Measurements from ENCODE around the gene BAHD1.

Gene BAHD1

DNA sequence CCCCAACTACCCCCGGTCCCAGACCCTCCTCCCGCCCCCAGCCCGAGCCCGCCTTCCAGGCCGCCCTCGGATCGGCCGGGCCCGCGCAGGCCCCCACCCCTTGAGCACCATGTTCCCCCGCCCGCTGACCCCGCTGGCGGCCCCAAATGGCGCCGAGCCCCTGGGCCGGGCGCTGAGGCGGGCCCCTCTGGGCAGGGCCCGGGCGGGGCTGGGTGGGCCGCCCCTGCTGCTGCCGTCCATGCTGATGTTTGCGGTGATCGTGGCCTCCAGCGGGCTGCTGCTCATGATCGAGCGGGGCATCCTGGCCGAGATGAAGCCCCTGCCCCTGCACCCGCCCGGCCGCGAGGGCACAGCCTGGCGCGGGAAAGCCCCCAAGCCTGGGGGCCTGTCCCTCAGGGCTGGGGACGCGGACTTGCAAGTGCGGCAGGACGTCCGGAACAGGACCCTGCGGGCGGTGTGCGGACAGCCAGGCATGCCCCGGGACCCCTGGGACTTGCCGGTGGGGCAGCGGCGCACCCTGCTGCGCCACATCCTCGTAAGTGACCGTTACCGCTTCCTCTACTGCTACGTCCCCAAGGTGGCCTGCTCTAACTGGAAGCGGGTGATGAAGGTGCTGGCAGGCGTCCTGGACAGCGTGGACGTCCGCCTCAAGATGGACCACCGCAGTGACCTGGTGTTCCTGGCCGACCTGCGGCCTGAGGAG is 30.5 kb downstream of the BAHD1 start:
- TF ChIP-seq POLR2A (IDR thresholded peaks at IDR 0.05; ENCODE audit: low read length) (no peak), GATA1 (IDR thresholded peaks at IDR 0.05; ENCODE audit: low read depth, low read length) (no peak)
- DNase-seq, result peak; percentile 38 to 54

DNA sequence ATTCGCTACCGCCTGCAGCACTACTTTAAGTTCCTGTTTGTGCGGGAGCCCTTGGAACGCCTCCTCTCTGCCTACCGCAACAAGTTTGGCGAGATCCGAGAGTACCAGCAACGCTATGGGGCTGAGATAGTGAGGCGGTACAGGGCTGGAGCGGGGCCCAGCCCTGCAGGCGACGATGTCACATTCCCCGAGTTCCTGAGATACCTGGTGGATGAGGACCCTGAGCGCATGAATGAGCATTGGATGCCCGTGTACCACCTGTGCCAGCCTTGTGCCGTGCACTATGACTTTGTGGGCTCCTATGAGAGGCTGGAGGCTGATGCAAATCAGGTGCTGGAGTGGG is 31.0 kb downstream of the BAHD1 start:
- DNase-seq, result peak; percentile 38 to 54
- TF ChIP-seq POLR2A (IDR thresholded peaks at IDR 0.05; ENCODE audit: low read length), result no peak
- no peak for TF ChIP-seq GATA1 (IDR thresholded peaks at IDR 0.05; ENCODE audit: low read depth, low read length)

DNA sequence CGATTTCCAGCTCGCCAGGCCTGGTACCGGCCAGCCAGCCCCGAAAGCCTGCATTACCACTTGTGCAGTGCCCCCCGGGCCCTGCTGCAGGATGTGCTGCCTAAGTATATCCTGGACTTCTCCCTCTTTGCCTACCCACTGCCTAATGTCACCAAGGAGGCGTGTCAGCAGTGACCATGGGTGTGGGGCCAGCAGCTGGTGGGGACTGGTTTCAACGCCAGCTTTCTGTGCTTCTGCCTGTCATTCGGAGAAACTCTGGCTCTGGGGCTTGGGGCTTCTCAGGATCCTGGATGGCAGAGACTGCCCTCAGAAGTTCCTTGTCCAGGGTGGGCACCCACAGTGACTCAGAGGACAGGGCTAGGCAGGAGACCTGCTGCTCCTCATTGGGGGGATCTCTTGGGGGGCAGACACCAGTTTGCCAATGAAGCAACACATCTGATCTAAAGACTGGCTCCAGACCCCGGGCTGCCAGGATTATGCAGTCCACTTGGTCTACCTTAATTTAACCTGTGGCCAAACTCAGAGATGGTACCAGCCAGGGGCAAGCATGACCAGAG is 31.5 kb downstream of the BAHD1 start:
- no peak for TF ChIP-seq GATA1 (IDR thresholded peaks at IDR 0.05; ENCODE audit: low read depth, low read length)
- no peak for TF ChIP-seq POLR2A (IDR thresholded peaks at IDR 0.05; ENCODE audit: low read length)
- no peak for DNase-seq

DNA sequence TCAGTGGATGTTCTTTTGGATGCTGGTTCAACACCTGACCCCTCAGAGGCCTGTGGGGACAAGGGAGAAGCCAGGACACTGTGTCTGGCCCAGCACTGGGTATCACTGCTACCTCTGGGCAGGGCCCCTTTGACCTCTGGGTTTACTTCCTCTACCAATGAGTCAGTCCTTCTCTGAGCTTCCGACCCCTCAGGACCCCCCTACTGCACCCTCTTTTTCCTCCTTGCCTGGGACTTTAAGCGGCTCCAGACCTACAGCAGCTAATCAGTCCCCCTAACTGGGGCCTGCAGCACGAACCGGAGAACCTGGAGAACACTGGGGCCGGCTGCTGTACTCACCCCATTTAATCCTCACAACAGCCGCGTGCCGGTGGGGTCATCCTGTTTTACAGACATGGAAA is 33.8 kb downstream of the BAHD1 start:
- DNase-seq, result no peak
- TF ChIP-seq POLR2A (IDR thresholded peaks at IDR 0.05; ENCODE audit: low read length), result no peak
- no peak for TF ChIP-seq GATA1 (IDR thresholded peaks at IDR 0.05; ENCODE audit: low read depth, low read length)

DNA sequence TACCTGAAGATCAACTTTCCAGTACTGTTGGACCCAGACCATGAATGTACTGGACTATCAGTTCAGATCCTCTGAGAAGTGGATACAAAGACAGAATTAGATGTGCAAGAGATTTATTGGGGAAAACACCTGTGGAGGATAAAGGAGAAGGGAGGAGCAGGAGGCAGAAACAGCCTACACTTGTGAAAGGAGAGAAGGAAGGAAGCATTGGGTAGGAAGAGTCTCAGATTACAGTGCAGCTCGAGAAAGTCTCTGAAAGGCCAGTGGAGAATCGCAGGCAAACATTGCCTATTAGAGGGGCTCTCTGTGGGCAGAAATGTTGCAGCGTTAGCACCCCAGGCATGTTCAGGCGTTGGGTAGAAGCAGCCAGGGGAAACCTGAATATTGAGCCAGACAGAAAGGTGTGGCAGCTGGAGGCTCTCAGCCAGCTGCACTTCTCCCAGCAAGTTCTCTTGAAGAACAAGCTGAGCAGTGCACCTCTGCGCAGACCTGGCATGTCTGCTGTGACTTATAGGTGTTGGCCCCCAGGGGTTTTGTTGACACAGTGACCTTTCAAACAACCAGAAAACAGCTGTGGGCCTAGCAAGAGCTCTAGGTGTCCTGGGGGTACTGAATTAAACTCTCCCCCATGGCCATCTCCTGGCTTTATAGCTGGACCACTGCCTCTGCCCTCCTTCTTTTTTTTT is 37.0 kb downstream of the BAHD1 start:
- DNase-seq, result no peak
- TF ChIP-seq POLR2A (IDR thresholded peaks at IDR 0.05; ENCODE audit: low read length), result no peak
- no peak for TF ChIP-seq GATA1 (IDR thresholded peaks at IDR 0.05; ENCODE audit: low read depth, low read length)

DNA sequence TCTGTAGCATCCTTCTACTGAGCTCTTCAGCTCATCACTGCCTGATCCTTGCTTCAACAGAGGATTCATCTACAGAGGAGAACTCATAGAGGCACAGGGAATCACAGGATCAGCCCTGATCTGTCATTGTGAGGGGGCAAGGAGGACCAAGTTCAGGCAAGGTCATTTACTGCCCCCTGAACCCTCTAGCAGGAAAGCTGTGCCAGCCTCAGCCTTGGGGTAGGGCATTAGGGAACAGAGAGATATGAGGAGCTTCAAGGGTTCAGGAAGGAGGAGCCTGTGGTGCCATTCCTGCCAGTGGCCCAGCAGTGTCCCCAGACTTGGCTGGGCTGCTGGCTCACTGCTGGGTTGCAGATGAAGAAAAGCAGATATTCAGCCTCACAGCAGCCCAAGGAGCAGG is 38.3 kb downstream of the BAHD1 start:
- DNase-seq, result no peak
- TF ChIP-seq POLR2A (IDR thresholded peaks at IDR 0.05; ENCODE audit: low read length) (no peak), GATA1 (IDR thresholded peaks at IDR 0.05; ENCODE audit: low read depth, low read length) (no peak)

DNA sequence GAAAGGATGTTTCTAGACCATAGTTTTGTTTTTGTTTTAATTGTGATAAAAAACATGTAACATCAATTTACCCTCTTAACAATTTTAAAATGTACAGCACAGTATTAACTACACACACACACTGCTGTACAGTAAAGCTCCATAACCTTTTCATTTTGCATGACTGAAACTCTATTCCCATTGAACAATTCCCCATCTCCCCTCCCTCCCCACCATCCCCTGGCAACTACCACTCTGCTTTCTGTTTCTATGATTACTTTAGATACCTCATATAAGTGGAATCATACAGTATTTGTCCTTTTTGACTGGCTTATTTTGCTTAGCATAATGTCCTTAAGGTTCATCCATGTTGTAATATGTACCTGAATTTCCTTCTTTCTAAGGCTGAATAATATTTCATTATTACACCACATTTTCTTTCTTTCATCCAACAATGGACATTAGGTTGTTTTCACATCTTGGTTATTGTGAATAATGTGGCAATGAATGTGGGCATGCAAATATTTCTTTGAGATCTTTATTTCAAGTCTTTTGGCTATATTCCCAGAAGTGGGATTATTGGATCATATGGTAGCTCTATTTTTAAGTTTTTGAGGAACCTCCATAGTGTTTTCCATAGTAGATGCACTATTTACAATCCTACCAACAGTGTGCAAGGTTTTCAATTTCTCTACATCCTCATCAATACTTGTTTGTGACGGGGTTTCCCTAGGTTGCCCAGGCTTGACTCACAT is 40.8 kb downstream of the BAHD1 start:
- DNase-seq, result no peak
- no peak for TF ChIP-seq GATA1 (IDR thresholded peaks at IDR 0.05; ENCODE audit: low read depth, low read length)

DNA sequence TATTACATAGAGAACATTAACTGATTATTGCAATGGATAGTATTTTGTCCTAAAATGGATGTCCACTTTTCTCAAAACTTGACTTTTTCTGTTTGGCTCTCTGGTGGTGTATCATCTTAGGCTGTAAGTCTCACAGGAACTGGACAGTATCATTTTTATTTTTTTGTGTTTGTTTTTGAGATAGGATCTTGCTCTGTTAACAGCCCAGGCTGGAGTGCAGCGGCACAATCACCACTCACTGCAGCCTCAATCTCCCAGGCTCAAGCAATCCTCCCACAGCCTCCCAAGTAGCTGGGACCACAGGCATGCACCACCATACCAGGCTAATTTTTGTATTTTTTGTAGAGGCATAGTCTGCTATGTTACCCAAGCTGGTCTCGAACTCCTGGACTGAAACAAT is 43.2 kb downstream of the BAHD1 start:
- TF ChIP-seq GATA1 (IDR thresholded peaks at IDR 0.05; ENCODE audit: low read depth, low read length), result no peak
- TF ChIP-seq POLR2A (IDR thresholded peaks at IDR 0.05; ENCODE audit: low read length), result no peak
- no peak for DNase-seq

DNA sequence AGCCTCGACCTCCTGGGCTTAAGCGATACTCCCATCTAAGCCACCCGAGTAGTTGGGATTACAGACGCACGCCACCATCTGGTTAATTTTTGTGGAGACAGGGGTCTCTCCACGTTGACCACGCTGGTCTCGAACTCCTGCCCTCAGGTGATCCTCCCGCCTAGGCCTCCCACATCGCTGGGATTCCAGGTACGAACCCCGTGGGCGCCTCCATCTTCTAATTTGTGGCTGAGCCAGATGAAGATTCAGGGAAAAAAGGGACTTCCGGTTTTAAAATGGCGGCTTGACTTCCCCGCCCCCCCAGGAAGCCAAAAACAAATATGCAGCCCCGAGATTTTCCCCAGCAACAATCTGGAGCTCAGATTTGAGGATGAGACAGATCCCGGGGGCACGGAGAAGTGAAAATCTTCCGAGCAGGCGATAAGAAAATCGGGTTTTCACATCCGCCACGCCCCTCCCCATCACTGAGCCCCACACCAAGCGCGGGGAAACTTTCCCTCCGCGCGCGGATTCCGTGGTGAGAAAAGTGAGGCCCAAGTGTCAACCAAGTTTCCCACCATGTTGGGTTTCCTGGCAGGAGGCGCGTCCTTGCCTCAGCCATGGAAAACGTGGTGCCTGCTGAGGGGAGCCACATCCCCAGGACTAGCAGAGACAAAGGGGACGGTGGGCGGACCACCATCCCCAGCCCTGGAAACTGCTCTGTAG is 45.5 kb downstream of the BAHD1 start:
- DNase-seq, result no peak
- TF ChIP-seq GATA1 (IDR thresholded peaks at IDR 0.05; ENCODE audit: low read depth, low read length), result no peak
- no peak for TF ChIP-seq POLR2A (IDR thresholded peaks at IDR 0.05; ENCODE audit: low read length)

DNA sequence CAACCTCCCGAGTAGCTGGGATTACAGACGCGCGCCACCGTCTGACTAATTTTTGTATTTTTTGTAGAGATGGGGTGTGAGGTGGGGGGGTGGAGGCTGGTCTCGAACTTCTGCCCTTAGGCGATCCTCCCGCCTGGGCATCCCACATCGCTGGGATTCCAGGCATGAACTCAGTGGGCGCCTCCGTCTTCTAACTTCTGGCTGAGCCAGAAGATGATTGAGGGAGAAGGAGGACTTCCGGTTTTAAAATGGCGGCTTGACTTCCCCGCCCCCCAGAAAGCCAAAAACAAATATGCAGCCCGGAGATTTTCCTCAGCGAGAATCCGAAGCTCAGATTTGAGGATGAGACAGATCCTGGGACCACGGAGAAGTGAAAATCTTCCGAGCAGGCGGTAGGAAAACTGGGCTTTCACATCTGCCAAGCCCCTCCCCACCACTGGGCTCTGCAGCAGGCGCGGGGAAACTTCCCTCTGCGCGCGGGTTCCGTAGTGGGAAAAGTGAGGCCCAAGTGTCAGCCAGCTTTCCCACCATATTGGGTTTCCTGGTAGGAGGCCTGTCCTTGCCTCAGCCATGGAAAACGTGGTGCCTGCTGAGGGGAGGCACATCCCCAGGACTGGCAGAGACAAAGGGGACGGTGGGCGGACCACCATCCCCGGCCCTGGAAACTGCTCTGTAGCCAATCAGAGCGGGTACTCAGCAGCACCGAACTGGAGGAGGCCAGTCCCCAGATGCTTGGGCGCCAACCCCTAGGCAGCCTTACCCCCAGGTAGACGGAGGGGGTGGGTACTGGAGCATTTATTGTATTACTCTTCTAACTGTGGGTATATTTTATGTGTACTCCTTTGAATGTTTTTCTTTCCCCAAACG is 47.3 kb downstream of the BAHD1 start:
- TF ChIP-seq GATA1 (IDR thresholded peaks at IDR 0.05; ENCODE audit: low read depth, low read length) (no peak), POLR2A (IDR thresholded peaks at IDR 0.05; ENCODE audit: low read length) (no peak)
- DNase-seq, result no peak

DNA sequence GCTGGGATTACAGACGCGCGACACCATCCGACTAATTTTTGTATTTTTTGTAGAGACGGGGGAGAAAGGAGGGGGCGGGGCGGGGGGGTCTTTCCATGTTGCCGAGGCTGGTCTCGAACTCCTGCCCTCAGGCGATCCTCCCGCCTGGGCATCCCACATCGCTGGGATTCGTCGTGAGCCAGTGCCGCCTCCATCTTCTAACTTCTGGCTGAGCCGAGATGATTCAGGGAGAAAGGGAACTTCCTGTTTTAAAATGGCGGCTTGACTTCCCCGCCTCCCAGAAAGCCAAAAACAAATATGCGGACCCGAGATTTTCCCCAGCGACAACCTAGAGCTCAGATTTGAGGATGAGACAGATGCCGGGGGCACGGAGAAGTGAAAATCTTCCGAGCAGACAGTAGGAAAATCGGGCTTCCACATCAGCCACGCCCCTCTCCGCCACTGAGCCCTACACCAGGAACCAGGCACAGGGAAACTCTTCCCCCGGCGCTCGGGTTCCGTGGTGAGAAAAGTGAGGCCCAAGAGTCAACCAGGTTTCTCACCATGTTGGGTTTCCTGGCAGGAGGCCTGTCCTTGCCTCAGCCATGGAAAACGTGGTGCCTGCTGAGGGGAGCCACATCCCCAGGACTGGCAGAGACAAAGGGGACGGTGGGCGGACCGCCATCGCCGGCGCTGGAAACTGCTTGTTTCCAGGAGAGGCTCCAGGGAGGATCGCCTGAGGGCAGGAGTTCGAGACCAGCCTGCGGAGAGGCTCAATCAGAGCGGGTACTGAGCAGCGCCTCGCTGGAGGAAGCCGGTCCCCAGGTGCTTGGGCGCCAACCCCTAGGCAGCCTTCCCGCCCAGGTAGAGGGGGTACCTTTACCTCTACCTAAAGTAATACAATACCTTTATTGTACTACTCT is 48.8 kb downstream of the BAHD1 start:
- TF ChIP-seq POLR2A (IDR thresholded peaks at IDR 0.05; ENCODE audit: low read length), result no peak
- TF ChIP-seq GATA1 (IDR thresholded peaks at IDR 0.05; ENCODE audit: low read depth, low read length), result no peak
- no peak for DNase-seq
